ENCODE results near the gene P2RX4.

DNA sequence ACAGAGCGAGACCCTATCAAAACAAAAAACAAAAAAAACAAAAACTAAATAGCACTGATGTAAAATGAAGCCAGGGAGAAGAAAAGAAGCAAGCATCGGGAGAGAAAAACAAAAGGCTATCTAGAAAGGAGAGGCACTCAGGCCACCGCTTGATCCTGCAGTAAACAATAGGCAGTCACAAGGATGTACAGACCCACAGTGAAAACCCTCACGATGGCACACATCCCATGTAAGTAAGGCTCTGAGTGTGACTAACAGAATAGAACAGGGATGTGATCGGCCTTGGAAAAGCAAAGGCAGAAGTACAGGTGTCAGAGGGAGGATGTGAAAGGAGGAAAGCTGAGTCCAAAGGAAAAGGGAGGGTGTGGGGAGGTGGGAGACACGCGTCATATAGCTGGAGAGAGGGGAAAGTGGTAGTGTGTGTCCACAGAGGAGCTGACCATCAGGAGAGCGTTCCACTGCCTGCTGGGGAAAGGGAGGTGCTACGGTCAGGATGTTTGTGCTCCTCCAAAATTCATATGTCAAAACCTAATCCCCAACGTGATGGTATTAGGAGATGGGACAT, 55.1 kb downstream of the P2RX4 start:
- TF ChIP-seq POLR2A (IDR thresholded peaks at IDR 0.05), result no peak
- TF ChIP-seq CTCF (IDR thresholded peaks at IDR 0.05), result no peak
